DMS 273 (cell line): Measurements from ENCODE around the gene RNF32.
"Not testable (repeated sequence)": the region's sequence is repeated elsewhere in the genome, so short reads cannot be mapped to it uniquely, and the experiment has no call there.

Source experiments
- DNase-seq: peaks from one replicate; lab custom pipeline; 2025; ENCODE audit not compliant: unreplicated experiment; lab: John Stamatoyannopoulos, UW

RNF32 gene

DNA sequence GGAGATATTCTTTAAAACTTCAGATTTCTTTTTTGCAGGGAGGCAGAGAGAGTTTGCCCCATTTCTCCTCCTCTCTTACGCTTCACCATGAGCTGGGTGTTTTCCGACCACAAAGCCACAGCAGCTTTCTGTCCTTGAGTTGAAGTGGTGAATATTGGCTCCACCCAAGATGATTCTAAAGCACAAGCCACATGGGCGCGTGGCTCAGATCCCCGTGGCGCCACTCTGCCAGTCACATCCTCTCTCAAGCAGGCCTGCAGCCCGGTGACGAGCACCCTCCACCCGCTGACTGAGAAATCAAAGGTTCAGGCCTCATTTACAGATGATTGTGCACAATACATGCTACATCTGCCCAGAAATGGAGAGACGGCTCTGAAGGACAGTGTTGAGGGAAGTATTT, 27.6 kb upstream of the RNF32 start:
- no peak for DNase-seq

GRCh38 chr7:156614434-156615264, 25.9 kb upstream of the RNF32 start:
- DNase-seq: no peak

DNA sequence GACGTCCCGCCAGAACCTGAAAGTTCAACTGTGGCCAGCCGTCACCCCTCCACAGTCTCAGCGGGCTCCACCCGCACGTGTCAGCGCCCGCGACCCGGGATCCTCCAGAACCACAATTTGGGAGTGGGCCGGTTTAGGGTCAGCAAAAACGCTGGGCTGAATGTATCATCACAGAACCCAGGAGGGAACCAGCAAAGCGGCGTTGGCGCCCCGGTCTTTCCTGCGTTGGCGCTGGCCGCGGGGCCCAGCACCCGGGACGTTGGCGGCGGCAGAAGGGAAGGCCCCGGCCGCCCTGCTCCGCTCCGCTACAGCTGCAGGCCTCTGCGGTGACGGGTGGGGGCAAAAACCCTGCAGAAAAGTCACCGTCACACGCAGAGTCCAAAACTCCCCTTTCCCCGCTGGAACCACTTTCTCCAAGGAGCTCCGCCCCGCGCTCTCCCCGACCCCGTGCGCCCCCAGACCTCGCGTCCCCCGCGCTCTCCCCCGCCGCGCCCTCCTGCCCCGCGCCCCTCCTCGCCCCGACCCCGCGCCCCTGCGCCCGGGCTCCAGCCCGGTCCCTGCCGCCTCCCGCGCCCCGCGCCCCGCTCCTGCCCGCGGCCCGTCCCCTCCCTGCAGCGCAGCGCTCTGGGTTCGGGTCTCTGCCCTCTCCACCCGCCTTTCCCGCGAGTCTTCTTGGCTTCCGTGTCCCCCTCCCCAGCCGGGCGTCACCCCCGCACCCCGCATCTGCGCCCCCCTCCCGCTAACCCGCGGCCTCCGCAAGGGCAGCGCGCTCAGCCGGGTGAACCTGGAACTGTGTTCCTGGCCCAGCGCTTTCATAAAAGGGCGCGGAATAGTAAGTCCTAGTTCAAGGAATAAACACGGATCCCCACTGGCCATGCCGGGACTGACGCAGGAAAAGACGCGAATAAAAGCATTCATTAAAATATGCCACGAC, 24.0 kb upstream of the RNF32 start:
- DNase-seq: no peak

DNA sequence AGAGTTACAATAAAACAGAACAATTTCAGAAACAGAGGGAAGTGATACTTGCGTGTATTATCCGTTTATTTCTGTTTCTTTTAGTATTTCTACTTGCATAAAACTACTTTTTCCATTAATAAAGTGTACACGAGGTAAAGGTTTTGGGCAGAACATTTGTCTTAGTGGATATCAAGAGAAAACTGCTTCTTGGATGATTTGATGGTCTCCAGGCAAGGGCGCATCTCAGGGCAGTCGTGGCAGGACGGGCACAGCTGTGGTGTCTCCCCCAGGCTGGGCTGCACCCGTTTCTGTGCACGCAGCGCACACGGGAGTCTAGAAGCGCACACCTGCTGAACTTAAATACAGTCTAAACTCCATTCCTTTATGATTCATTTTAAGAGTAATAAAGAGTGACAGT, 23.4 kb upstream of the RNF32 start:
- no peak for DNase-seq

GRCh38 chr7:156618078-156618779, 22.3 kb upstream of the RNF32 start:
- DNase-seq: no peak

DNA sequence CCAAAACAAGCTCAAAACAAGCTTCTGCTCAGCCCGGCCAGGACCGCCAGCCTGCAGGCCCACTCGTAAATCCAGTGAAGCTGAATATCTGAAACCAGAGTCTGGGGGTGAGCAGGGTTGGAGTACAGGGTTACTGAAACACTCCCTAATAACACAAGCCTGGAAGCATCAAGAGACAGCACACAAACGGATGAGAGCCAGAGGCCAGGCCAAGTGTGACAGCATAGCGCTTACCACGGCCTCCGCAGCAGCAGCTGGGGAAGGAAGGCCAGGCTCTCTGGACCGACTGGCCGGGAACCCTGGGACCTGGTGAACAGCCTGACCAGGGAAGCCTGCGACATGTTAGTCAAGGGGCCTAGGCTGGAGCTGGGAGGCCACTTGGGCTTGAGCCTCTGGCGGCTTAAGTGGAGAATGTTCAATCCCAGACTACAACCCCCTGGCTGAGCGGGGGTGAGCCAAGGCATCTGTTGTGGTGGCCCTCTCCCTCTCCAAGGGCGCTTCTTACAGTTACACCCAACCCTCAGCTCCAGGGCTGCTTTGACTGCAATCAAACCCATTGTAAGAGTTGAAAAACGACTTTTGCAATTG, 21.7 kb upstream of the RNF32 start:
- DNase-seq: no peak

GRCh38 chr7:156619488-156620290, 20.9 kb upstream of the RNF32 start:
- DNase-seq: not testable (repeated sequence)

DNA sequence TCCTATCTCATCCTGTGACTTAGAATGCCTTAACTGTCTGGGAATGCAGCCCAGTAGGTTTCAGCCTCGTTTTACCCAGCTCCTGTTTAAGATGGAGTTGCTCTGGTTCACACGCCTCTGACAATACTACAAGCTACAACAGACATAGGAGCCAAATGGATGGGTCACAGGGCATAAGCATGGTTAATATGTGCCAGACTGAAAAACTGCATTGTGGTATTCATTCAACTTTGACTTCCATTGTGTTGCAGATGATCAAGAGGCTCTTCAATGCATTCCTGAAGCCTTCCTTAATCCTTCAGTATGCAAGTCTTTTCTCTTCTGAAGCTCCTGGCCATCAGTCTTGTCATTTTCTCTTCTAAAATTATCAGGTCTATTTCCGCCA, 20.3 kb upstream of the RNF32 start:
- DNase-seq: no peak

GRCh38 chr7:156621652-156622051, 18.9 kb upstream of the RNF32 start:
- DNase-seq: no peak

GRCh38 chr7:156625580-156625979, 15.0 kb upstream of the RNF32 start:
- no peak for DNase-seq

DNA sequence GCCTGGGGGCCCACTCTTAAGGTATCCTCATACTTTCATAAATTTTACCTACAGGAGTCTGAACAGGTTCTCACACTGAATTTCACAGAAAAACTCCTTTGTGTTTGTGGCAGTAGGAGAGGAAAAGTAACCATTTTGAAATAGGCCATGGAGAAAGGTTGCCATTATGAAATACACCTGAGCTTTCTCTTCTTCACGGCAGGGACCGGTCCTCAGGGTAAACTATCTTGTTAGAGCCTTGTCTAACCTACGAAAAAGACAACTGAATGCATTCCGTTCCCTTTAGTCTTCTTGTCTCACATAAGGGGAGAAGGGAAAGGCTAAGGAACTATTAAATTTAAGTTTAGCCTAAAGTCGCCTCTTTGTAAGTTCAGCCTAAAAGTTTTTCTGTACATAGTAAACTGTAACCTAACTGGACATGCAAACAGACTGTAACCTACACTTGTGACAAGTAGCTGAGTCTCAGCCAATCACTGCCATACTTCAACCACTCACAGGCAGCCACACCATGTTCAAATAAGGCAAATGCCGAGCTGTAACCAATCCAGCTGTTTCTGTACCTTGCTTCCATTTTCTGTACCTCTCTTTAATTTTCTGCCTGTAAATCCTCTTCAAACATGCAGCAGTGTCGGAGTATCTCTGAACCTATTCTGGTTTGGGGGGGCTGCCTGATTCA, 14.2 kb upstream of the RNF32 start:
- DNase-seq: no peak

DNA sequence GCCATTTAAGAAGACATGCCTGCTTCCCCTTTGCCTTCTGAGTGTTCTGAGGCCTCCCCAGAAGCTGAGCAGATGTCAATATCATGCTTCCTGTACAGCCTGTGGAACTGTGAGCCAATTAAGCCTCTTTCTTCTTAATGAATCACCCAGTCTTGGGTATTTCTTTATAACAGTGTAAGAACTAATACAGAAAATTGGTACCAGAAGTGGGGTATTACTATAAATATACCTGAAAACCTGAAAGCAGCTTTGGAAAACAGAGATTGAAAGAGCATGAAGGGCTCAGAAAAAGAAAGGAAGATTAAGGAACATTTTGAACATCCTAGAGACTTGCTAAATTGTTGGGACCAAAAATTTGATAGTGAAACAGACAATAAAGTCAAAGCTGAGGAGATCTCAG, 12.0 kb upstream of the RNF32 start:
- no peak for DNase-seq

DNA sequence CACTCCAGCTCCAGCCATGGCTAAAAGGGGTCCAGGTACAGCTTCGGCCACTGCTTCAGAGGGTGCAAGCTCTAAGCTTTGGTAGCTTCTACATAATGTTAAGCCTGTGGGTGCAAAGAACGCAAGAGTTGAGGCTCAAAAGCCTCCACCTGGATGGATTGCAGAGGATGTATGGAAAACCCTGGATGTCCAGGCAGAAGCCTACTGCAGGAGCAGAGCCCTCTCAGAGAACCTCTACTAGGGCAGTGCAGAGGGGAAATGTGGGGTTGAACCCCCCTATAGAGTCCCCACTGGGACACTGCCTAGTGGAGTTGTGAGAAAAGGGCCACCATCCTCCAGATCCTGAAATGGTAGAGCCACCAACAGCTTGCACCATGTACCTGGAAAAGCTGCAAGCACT, 10.7 kb upstream of the RNF32 start:
- no peak for DNase-seq

GRCh38 chr7:156634117-156634516, 6.5 kb upstream of the RNF32 start:
- DNase-seq: no peak

- DNase-seq: peak; percentile 34
Observed at GRCh38 chr7:156635529-156636385, 4.8 kb upstream of the RNF32 start.

DNA sequence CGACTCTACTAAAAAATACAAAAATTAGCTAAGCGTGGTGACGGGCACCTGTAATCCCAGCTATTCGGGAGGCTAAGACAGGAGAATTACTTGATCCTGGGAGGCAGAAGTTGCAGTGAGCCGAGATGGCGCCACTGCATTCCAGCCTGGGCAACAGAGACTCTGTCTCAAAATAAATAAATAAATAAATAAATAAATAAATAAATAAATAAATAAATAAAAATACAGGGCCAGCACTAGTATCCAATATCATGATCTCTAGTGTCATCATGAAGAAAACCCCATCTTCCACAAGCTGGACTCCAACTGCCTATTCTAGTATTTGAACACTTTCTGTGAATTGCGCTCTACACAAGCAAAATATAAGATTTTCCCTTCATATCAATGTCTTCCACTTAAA, 3.5 kb upstream of the RNF32 start:
- DNase-seq: not testable (repeated sequence)

GRCh38 chr7:156638443-156639077, 2.0 kb upstream of the RNF32 start:
- DNase-seq: peak; percentile 79
